Aorta (tissue), 5 donors: ENCODE measurements around the gene SH3PXD2B. TPM values are rescaled to one million over a fixed set of nuclear protein-coding genes. Genes with fewer than 3 reads are reported as not detected.
A peak's percentile ranks its signal among the peaks of the same experiment; 100 is the strongest.

Experiments used
- ATAC-seq: fragments of 200-7000 bp; cut with Tn5 transposase; one replicate; pipeline ENCODE4 v1.9.1; 2022; ENCODE audit warnings: moderate library complexity; ENCODE audit not compliant: low FRiP score
- DNase-seq, 2 donors: peaks; one replicate each; pipeline ENCODE4 v3.0.0-alpha.2; 2020
- H3K27ac ChIP-seq, 2 donors: one replicate each; pipeline ENCODE4 v1.5.1; 2013; ENCODE audit warnings: low read length in 2 of 2, mild to moderate bottlenecking in 2 of 2, moderate library complexity in 2 of 2, control low read depth in 1 of 2, inconsistent platforms in 1 of 2, low read depth in 1 of 2
- H3K27me3 ChIP-seq, 2 donors: one replicate each; pipeline ENCODE4 v1.6.1; 2013; ENCODE audit warnings: control low read depth in 1 of 2, low read length in 1 of 2, mild to moderate bottlenecking in 1 of 2, moderate library complexity in 1 of 2; ENCODE audit not compliant: insufficient read depth in 2 of 2, control insufficient read depth in 1 of 2
- H3K36me3 ChIP-seq, 2 donors: one replicate each; pipeline ENCODE4 v1.6.1; 2013; ENCODE audit warnings: control low read depth in 1 of 2, low read length in 1 of 2, mild to moderate bottlenecking in 1 of 2; ENCODE audit not compliant: insufficient read depth in 2 of 2, control insufficient read depth in 1 of 2
- H3K4me1 ChIP-seq, 2 donors: one replicate each; pipeline ENCODE4 v1.6.1; 2013; ENCODE audit warnings: low read length in 2 of 2, control low read depth in 1 of 2, mild to moderate bottlenecking in 1 of 2, moderate library complexity in 1 of 2; ENCODE audit not compliant: insufficient read depth in 2 of 2, control insufficient read depth in 1 of 2
- H3K4me3 ChIP-seq, 2 donors: one replicate each; pipeline ENCODE4 v1.5.1; 2013; ENCODE audit warnings: low read length in 2 of 2, control low read depth in 1 of 2, mild to moderate bottlenecking in 1 of 2
- H3K9me3 ChIP-seq: one replicate; pipeline ENCODE4 v1.6.1; 2013; ENCODE audit warnings: mild to moderate bottlenecking, low read length; ENCODE audit not compliant: control insufficient read depth
- WGBS, 2 donors: extraction: QIAGEN DNeasy Blood & Tissue Kit; methylation state at CpG; one replicate each; pipeline ENCODE4 v1.1.7; 2013; 5-methylcytosine and 5-hydroxymethylcytosine counted together
- intact Hi-C, 2 donors: fragments of 100-400 bp; cut with DNase I; formaldehyde crosslinking; loops; one replicate each; pipeline versions ENCODE4 v1.14.2 to v1.15.0; 2022
- polyA plus RNA-seq, 2 donors: library from polyadenylated mRNA; stranded (reverse); fragments of 200-250 nt; gene quantifications; one replicate each; pipeline ENCODE4 v1.2.3, GENCODE V29; 2013
- total RNA-seq, 2 donors: library from RNA; stranded (reverse); fragmentation: NEBNext Ultra II Directional; extraction: Animal tissue kit (Norgen Biotek cat#: 25700); gene quantifications; one replicate each; pipeline ENCODE4 v1.2.1, GENCODE V29; 2021
- donor health status: healthy with polysubstance abuse.
- donor health status: Bipolar disorder and iron deficiency.
- donor health status: DM: no; HTN: no; CAD: no.
- donor health status: DM: no; HTN: no; CAD: no.
- donor health status: DM: yes; HTN: yes; CAD: no.

SH3PXD2B gene
- total and polyA plus RNA-seq, 4 donors: 4.5 to 69.1 (median 25.3) TPM

GRCh38 chr5:172385707-172386106 lies 68.6 kb downstream of the SH3PXD2B start:
- intact Hi-C loops: no loop called here
- Histone ChIP-seq H3K9me3 (no peaks in the 10 kb centered on the region), H3K4me1 (no peaks in the 10 kb centered on the region), H3K36me3 (no peaks in the 10 kb centered on the region), H3K27ac (no peak overlapping the region), H3K27me3 (no peaks in the 10 kb centered on the region), H3K4me3 (no peak overlapping the region)
- DNase-seq: no peak
- 64 to 72% methylated on average over 5 of the region's 5 CpGs for WGBS, 2 donors
- no peak for ATAC-seq

- no peak overlapping the region for H3K4me3 ChIP-seq
- ATAC-seq (no peak), DNase-seq (no peak)
- intact Hi-C loops: no loop called here
- H3K27ac ChIP-seq: no peak overlapping the region
- 90 to 94% methylated on average over 5 of the region's 5 CpGs for WGBS, 2 donors
- no peaks in the 10 kb centered on the region for H3K9me3 ChIP-seq
- H3K4me1 ChIP-seq: no peaks in the 10 kb centered on the region
- H3K36me3 ChIP-seq: no peaks in the 10 kb centered on the region
- H3K27me3 ChIP-seq: no peaks in the 10 kb centered on the region
These were observed 69.2 kb downstream of the SH3PXD2B start for GRCh38 chr5:172385010-172385563.

GRCh38 chr5:172383191-172383802 lies 71.0 kb downstream of the SH3PXD2B start:
- no peak for DNase-seq
- intact Hi-C loops: no loop called here
- Histone ChIP-seq H3K36me3 (no peaks in the 10 kb centered on the region), H3K4me1 (no peaks in the 10 kb centered on the region), H3K4me3 (no peak overlapping the region), H3K9me3 (no peaks in the 10 kb centered on the region), H3K27me3 (no peaks in the 10 kb centered on the region), H3K27ac (no peak overlapping the region)
- WGBS, 2 donors: 47 to 52% methylated on average over 6 of the region's 6 CpGs
- no peak for ATAC-seq

- H3K4me3 ChIP-seq: no peak overlapping the region
- 27% methylated on average over 21 of the region's 21 CpGs for WGBS, 2 donors
- DNase-seq (peak; percentile 78 to 92), ATAC-seq (peak; percentile 70)
- H3K36me3 ChIP-seq: no peaks in the 10 kb centered on the region
- intact Hi-C loops: no loop called here
- no peak overlapping the region for H3K27ac ChIP-seq
- no peaks in the 10 kb centered on the region for H3K27me3 ChIP-seq
- no peaks in the 10 kb centered on the region for H3K4me1 ChIP-seq
- H3K9me3 ChIP-seq: no peaks in the 10 kb centered on the region
These were observed 73.2 kb downstream of the SH3PXD2B start for GRCh38 chr5:172380987-172381643.

- ATAC-seq (no peak), DNase-seq (no peak)
- WGBS, 2 donors: 74 to 77% methylated on average over 18 of the region's 18 CpGs
- no peaks in the 10 kb centered on the region for H3K36me3 ChIP-seq
- H3K27me3 ChIP-seq: no peaks in the 10 kb centered on the region
- no peak overlapping the region for H3K27ac ChIP-seq
- intact Hi-C loops: no loop called here
- H3K9me3 ChIP-seq: no peaks in the 10 kb centered on the region
- no peaks in the 10 kb centered on the region for H3K4me1 ChIP-seq
- H3K4me3 ChIP-seq: no peak overlapping the region
These were observed 73.9 kb downstream of the SH3PXD2B start for GRCh38 chr5:172380301-172380986.

GRCh38 chr5:172379481-172379880 lies 74.8 kb downstream of the SH3PXD2B start:
- DNase-seq: no peak
- Histone ChIP-seq H3K4me3 (no peak overlapping the region), H3K27ac (no peak overlapping the region), H3K27me3 (no peaks in the 10 kb centered on the region), H3K4me1 (no peaks in the 10 kb centered on the region), H3K36me3 (no peaks in the 10 kb centered on the region), H3K9me3 (no peaks in the 10 kb centered on the region)
- intact Hi-C loops: no loop called here
- 74 to 83% methylated on average over 3 of the region's 3 CpGs for WGBS, 2 donors
- ATAC-seq: no peak

- Histone ChIP-seq H3K4me1 (no peaks in the 10 kb centered on the region), H3K36me3 (no peaks in the 10 kb centered on the region), H3K4me3 (no peak overlapping the region), H3K27me3 (no peaks in the 10 kb centered on the region), H3K27ac (no peak overlapping the region), H3K9me3 (no peaks in the 10 kb centered on the region)
- no peak for DNase-seq
- intact Hi-C loops: no loop called here
- 82 to 89% methylated on average over 4 of the region's 4 CpGs for WGBS, 2 donors
- ATAC-seq: no peak
These were observed 76.5 kb downstream of the SH3PXD2B start for GRCh38 chr5:172377856-172378255.

GRCh38 chr5:172377438-172377837 lies 76.9 kb downstream of the SH3PXD2B start:
- no peak for ATAC-seq
- H3K4me3 ChIP-seq: no peak overlapping the region
- WGBS, 2 donors: 90 to 93% methylated on average over 3 of the region's 3 CpGs
- intact Hi-C loops: no loop called here
- no peaks in the 10 kb centered on the region for H3K9me3 ChIP-seq
- H3K36me3 ChIP-seq: no peaks in the 10 kb centered on the region
- H3K27ac ChIP-seq: no peak overlapping the region
- no peak for DNase-seq
- no peaks in the 10 kb centered on the region for H3K4me1 ChIP-seq
- no peaks in the 10 kb centered on the region for H3K27me3 ChIP-seq
